HG03457 (cell line): ENCODE measurements around the gene PML.
"Not testable (repeated sequence)": the region's sequence is repeated elsewhere in the genome, so short reads cannot be mapped to it uniquely, and the experiment has no call there.

Experiments used
- ATAC-seq: cut with Tn5 transposase; IDR thresholded peaks from one replicate; pipeline ENCODE4 v1.9.1; 2021; ENCODE audit warnings: moderate number of reproducible peaks; ENCODE audit not compliant: unreplicated experiment

PML gene

GRCh38 chr15:74055804-74056203 is 61.3 kb downstream of the PML start:
- no peak for ATAC-seq

DNA sequence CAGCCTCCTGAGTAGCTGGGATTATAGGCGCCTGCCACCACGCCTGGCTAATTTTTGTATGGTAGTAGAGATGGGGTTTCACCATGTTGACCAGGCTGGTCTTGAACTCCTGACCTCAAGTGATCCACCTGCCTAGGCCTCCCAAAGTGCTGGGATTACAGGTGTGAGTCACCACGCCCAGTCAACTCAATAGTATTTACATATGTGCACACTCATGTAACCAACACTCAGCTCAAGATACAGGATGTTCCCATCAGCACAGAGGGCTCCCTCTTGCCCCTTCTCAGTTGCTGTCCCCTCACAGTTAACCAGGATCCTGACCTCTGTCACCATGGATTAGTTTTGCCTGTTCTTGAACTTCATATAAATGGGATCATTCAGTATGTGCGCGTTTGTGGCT is 61.8 kb downstream of the PML start:
- not testable (repeated sequence) for ATAC-seq

DNA sequence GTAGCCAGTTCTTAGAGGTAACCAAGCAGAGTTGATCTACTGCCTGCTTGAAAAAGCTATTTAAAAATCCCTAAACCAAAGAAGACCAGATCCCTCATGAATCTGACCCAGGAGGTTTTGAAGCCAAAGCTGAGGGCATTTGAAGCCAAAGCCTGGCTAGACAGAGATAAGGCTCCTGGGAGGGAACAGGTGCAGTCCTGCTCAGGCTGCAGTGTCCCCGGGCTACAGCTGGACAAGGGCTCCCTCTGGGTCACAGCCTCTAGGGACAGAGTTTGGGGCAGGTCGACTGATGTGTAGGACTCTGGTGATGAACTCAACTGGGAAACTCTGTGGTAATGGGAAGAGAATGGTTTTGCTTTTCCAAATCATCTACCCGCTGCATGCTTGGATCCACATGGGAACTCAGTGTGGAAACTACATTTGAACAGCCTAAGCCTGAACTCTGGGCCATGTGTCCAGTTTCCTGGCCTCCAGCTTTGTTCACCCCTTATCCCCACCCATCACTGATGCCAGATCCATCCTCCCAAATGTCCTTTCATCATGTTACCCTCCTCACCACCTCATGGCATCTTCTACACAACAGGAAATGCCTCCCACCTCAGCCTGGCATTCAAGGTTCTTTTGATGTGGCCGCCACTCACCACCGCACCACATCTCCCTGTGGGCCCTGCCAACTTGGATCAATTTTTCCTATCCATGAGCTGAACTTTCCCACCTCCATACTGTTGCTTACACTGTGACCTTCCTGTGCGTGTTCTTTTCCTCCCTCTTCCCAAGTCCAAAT is 64.7 kb downstream of the PML start:
- not testable (repeated sequence) for ATAC-seq

DNA sequence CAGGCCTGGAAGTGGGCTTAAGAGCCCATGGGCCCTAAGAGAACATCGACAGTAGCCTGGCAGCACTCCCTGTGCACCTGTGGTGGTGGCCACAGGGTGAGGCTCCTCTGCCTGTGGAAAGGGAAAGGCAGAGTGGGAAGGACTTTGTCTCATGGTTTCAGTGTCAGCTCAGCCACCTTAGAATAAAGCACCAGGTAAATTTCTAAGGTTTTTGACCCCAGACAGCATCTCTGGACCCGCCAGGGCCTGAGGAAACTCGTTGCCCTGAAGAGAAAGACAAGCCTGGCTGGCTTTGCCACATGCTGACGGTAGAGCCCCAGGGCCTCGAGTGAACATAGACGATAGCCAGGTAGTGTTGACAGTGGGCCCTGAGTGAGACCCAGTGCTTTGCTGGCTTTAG is 65.7 kb downstream of the PML start:
- no peak for ATAC-seq

GRCh38 chr15:74062236-74062635 is 67.7 kb downstream of the PML start:
- ATAC-seq = no peak

- ATAC-seq = no peak
Observed at GRCh38 chr15:74062671-74063070, 68.2 kb downstream of the PML start.

DNA sequence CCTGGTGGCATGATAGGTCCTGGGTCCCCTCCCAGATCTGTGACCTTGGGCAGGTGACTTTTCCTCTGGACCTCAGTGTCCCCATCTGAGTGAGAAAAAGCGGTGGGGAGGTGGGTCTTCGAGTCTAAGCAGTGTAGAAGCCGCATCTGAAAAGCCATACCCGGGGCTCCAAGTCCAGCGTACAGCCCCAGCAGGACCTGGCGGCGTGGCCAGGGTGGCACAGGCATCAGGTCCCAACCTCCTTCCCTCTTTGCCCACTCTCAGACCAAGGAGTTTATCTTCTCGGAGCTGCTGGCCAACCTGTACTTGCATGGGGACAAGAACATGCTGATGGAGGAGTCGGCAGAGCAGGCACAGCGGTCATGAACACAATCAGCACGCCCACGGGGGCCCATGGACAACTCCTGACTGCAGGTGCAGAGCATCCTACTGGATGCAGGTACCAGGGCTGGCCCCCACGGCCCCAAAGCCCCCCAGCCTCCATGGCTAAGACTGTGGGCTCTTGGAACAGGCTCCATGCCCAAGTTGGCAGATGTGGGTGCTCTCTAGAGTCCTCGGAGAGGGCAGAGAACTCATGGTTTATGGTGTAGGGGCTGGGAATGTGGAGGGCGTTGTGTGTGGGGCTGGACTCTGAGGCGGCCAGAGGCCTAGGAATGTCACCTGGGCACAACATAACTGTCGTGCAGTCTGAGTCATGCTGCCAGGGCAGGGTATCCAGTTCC is 69.1 kb downstream of the PML start:
- ATAC-seq = not testable (repeated sequence)

DNA sequence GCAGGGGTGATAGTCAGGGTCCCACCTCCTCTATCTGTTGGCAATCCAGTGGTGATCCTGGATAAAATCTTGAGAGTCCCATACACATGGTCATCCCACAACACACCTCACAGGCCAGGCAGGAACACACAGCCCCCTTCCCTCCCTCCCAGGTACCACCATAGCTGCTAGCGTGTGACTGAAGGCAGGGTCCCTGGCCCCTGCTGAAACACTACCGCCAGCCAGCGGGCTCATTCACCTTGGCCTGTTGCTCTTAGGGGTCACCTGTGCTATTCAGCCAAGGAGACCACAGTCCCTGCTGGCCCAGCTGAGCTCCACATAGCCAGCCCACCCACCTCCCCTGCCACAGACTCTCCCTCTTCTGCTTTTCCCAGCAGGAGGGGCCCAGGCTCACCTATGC is 69.7 kb downstream of the PML start:
- not testable (repeated sequence) for ATAC-seq

GRCh38 chr15:74064822-74065221 is 70.3 kb downstream of the PML start:
- not testable (repeated sequence) for ATAC-seq

- ATAC-seq = not testable (repeated sequence)
Observed at GRCh38 chr15:74065684-74066411, 71.3 kb downstream of the PML start.

DNA sequence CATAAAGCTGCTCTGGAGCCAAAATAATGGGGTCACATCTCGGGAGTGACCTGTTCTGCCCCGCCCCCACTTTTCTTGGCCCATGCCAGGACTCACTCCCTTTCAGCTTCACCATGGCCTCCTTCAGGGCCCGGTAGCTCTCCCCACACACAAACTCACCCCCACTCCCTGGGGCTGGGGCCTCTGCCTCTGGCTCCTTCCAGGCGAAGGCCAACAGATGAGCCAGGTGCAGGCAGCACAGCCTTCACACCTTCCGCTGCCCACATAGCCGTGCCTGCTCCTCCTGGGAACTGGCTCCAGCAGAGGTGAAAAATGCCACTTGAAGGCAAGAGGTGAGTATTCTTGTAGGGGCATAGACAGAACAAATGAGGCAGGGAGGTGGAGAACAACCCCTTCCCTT is 77.1 kb downstream of the PML start:
- ATAC-seq = not testable (repeated sequence)

- not testable (repeated sequence) for ATAC-seq
Observed at GRCh38 chr15:74072132-74072531, 77.6 kb downstream of the PML start.

- ATAC-seq = not testable (repeated sequence)
Observed at GRCh38 chr15:74072614-74073337, 78.3 kb downstream of the PML start.

GRCh38 chr15:74075781-74076180 is 81.3 kb downstream of the PML start:
- ATAC-seq = not testable (repeated sequence)

DNA sequence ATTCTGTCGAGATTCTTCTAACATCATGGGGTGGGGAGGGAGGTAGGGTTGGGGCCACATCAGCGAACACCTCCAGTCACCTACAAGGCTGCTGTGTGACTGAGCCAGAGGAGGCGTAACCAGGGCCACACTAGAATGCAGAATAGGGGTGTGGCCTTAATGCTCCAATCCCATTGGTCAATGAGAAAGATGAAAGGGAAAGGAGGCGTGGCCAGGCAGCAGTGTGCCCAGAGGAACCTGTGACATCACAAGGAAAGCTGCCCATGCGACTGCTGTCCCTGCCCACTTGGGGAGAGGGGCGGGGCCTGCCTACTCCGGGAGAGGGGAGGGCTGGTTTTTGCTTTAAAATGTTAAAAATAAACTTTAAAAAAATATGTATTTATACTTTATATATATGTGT is 87.9 kb downstream of the PML start, which contains the start of gene GOLGA6A:
TSS of gene GOLGA6A (minus strand) at position 101 of the 400 bp plus-strand sequence. CDS start at position 60, 41 bp downstream.
- ATAC-seq = not testable (repeated sequence)

DNA sequence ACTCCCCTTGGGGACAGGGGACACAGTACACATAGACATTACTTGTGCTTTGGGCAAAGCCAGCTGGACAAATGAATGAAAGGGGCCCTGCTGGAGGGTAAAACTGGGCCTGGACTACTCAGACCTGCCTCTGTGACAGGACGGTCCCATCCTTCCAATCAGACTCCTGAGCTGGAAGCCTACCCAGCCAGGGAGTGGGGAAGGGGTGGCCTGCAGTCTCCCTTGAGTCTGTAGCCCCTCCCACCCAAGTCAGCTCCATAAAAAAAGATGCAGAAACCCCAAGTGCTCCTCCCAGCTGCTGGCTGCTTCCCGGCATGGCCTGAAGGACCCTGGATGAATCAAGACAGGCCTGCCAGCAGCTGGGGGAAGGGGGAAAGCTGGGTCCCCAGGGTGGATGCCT is 100.1 kb downstream of the PML start:
- not testable (repeated sequence) for ATAC-seq

GRCh38 chr15:74095610-74096009 is 101.1 kb downstream of the PML start:
- ATAC-seq = not testable (repeated sequence)

DNA sequence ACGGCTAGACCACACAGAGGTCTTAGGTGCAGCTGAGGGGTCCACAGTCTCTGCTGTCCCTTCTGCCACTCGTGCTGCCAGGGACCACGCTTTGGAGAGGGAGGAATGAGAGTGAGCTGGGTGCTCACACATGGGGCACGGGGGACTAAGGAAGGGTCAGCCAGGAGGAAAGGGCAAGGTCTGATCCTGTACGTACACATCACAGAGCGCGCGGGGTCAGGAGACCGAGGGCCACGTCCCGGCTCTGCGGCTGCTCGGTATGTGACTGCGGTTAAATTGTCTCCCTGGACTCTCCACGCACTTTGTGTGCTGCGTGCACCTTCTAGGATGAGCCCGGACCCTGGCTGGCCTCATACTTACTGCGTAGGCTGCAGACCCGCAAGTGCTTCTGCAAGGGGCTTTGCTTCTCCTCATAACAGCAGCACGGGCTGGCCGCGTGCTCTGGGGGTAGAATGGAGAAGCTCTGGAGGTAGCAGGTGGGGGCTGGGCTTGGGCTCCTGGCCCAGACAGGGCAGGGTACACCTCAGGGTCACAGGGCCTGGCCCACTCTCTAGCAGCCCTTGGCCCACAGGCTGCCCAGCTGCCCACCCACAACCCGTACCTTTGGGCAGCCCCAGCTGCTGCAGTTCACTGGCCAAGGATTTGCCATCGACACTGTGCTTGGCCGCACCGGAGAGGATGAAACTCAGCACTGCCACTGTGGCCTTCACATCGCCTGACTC is 102.4 kb downstream of the PML start:
- not testable (repeated sequence) for ATAC-seq
